Fibroblast of skin of right quadriceps (primary cell): Measurements from ENCODE around the gene GBA2.

Experiments
- DNase-seq: peaks from one replicate; pipeline ENCODE4 v3.0.0-alpha.2; 2013

GBA2 gene

GRCh38 chr9:35689542-35690293 is 59.3 kb downstream of the GBA2 start, which contains the start of gene TPM2:
Gene TPM2, minus strand, starts transcription at chr9:35689925. Its CDS starts 108 bp downstream, at chr9:35689817.
- peak; percentile 95 for DNase-seq

- peak; percentile 91 for DNase-seq
Measured at GRCh38 chr9:35688558-35689541, 60.2 kb downstream of the GBA2 start.

- no peak for DNase-seq
Measured at GRCh38 chr9:35687972-35688557, 61.0 kb downstream of the GBA2 start.

DNA sequence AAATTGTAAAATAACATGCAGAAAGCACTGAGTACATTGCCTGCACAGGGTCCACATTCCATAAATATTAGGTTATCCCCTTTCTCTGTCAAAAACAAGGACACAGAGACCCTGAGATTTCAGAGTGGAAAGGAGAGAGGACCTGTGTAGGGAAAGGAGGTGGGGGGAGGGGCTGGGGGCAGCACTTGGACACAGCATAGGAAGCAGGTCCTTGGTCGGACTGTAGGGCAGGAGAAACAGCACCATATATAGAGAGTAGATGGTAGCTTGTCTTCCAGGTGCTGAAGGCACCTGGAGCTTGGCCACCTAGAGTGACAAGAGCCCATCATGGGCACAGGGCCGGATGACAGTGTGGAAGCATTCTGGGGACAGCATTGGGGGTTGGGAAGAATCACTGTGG is 61.7 kb downstream of the GBA2 start:
- no peak for DNase-seq
